Osteocyte (in vitro differentiated cells): ENCODE results near the gene ZKSCAN8. TPM values are rescaled to one million over a fixed set of nuclear protein-coding genes. Genes with fewer than 3 reads are reported as not detected.

Experiments used
- DNase-seq: peaks from one replicate; pipeline ENCODE4 v3.0.0; 2021; ENCODE audit warnings: mixed read lengths; ENCODE audit not compliant: unreplicated experiment; ENCODE audit errors: extremely low spot score
- H3K27ac Mint-ChIP-seq: one replicate; pipeline ENCODE4 v1.8.0; 2021; ENCODE audit warnings: mild to moderate bottlenecking, mixed read lengths; ENCODE audit not compliant: unreplicated experiment
- H3K27me3 Mint-ChIP-seq: one replicate; pipeline ENCODE4 v1.8.0; 2021; ENCODE audit warnings: mixed read lengths; ENCODE audit not compliant: unreplicated experiment
- H3K36me3 Mint-ChIP-seq: one replicate; pipeline ENCODE4 v1.8.0; 2021; ENCODE audit warnings: mixed read lengths; ENCODE audit not compliant: unreplicated experiment
- H3K4me1 Mint-ChIP-seq: one replicate; pipeline ENCODE4 v1.8.0; 2021; ENCODE audit warnings: mixed read lengths; ENCODE audit not compliant: unreplicated experiment
- H3K4me3 Mint-ChIP-seq: one replicate; pipeline ENCODE4 v1.8.0; 2021; ENCODE audit warnings: mild to moderate bottlenecking, moderate library complexity, mixed read lengths; ENCODE audit not compliant: unreplicated experiment
- H3K9me3 Mint-ChIP-seq: one replicate; pipeline ENCODE4 v1.8.0; 2021; ENCODE audit warnings: mixed read lengths; ENCODE audit not compliant: unreplicated experiment
- total RNA-seq: library from RNA; stranded (reverse); gene quantifications from 2 replicates; pipeline ENCODE4 v1.2.1, GENCODE V29; 2021
- TF ChIP-seq, protein P1 (sequence below): fragments of 200-600 bp; sonication (generic); IDR thresholded peaks from 2 replicates; pipeline ENCODE4 v1.5.0; 2021; ENCODE audit warnings: antibody characterized with exemption, mild to moderate bottlenecking, moderate library complexity

ZKSCAN8 gene
- total RNA-seq, 1 donor from 2014 or later, result 36.3 TPM

DNA sequence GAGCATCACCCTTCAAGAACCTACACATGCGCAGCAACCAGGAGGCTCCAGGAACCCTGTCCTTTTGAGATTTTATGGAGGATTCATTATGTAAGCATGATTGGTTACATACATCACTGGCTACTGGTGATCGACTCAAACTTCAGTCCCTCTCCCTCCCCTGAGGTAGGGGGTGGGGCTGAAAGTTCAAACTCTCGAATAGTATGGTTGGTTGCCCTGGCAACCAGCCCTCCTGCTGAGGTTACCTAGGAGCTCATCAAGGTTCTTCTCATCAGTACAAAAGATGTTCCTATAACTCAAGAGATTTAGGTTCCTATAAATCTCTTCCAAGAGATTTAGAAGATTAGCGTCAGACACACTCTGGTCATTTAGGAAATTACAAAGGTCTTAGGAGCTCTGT, 61.5 kb downstream of the ZKSCAN8 start:
- TF ChIP-seq, protein P1, sequence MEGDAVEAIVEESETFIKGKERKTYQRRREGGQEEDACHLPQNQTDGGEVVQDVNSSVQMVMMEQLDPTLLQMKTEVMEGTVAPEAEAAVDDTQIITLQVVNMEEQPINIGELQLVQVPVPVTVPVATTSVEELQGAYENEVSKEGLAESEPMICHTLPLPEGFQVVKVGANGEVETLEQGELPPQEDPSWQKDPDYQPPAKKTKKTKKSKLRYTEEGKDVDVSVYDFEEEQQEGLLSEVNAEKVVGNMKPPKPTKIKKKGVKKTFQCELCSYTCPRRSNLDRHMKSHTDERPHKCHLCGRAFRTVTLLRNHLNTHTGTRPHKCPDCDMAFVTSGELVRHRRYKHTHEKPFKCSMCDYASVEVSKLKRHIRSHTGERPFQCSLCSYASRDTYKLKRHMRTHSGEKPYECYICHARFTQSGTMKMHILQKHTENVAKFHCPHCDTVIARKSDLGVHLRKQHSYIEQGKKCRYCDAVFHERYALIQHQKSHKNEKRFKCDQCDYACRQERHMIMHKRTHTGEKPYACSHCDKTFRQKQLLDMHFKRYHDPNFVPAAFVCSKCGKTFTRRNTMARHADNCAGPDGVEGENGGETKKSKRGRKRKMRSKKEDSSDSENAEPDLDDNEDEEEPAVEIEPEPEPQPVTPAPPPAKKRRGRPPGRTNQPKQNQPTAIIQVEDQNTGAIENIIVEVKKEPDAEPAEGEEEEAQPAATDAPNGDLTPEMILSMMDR, result no peak
- DNase-seq, result no peak
- Mint-ChIP-seq H3K27me3 (peaks cover 76% of the 10 kb centered on the region), H3K4me3 (no peak overlapping the region), H3K36me3 (no peaks in the 10 kb centered on the region), H3K9me3 (peaks cover 9% of the 10 kb centered on the region), H3K4me1 (peaks cover 12% of the 10 kb centered on the region), H3K27ac (no peak overlapping the region)

DNA sequence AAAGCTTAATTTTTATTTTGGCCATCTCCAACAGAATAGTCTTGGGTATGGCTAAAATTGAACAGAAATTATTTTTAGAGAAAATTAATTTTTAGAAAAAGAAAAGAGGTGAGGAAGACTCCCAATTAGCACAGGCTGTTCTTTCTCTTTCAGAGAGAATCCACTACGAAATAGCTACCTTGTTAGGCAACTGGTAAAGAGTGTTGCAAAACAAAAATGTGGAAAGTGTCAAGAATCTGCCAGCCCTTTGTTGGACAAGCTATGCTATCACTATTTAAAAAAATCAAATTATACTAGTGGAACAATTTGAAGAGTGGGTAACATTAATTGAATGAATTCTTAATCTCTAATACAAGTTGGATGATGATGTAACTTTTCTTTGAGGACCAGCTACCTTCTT, 64.2 kb downstream of the ZKSCAN8 start:
- TF ChIP-seq, protein P1, result no peak
- no peak overlapping the region for H3K4me3 Mint-ChIP-seq
- peaks cover 4% of the 10 kb centered on the region for H3K36me3 Mint-ChIP-seq
- peaks cover 17% of the 10 kb centered on the region for H3K4me1 Mint-ChIP-seq
- H3K9me3 Mint-ChIP-seq, result peaks cover 9% of the 10 kb centered on the region
- H3K27me3 Mint-ChIP-seq, result peaks cover 90% of the 10 kb centered on the region
- no peak overlapping the region for H3K27ac Mint-ChIP-seq
- DNase-seq, result no peak

DNA sequence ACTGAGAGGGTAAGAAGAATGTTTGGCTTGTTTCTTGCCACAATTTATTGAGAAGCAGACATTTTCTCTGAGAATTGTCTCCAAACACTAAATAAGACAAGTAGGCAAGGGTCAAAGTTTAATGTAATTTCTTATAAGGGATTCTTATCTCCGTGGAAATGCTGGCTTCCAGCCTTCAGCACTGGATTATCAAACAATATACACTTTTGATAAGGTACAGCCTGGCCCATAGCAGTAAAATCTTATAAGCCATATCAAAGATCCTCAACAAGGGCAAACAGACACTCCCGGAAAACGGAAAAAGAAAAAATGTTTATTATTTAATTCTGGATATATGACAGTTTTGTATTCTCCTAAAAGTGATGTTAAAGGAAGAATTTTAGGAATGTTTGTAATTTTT, 64.8 kb downstream of the ZKSCAN8 start:
- TF ChIP-seq, protein P1, result no peak
- no peak overlapping the region for H3K27ac Mint-ChIP-seq
- H3K36me3 Mint-ChIP-seq, result peaks cover 4% of the 10 kb centered on the region
- DNase-seq, result no peak
- H3K4me3 Mint-ChIP-seq, result no peak overlapping the region
- peaks cover 9% of the 10 kb centered on the region for H3K9me3 Mint-ChIP-seq
- H3K27me3 Mint-ChIP-seq, result peaks cover 92% of the 10 kb centered on the region
- H3K4me1 Mint-ChIP-seq, result peaks cover 17% of the 10 kb centered on the region

DNA sequence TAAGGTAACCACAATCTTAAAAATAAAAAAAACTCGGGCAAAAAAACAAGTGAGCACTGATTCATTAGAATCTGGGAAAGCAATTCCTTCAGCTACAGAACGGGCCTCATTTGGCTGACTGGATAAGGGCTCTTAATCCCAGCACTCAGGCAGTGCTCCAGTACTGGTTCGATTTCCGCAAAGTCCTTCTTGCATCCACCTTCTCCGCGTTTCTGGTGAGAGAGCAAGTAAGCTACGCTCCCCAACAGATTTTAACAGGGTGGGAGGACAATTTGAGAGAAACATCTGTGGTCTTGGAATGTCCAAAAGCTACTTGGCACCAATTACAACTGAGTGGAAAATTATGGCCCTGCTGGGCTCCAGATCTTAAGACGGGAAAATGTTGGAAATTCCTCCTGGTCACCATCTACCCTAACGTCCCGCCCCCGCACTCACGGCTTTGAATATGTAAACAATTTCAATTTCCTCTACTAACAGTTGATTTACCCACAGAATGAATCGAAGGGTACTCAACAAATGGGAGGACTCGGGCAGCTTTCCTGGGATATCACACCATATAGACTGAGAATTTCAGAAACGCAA, 65.3 kb downstream of the ZKSCAN8 start:
- no peak overlapping the region for H3K27ac Mint-ChIP-seq
- TF ChIP-seq, protein P1, result no peak
- peak overlapping the region; percentile 76 for H3K4me3 Mint-ChIP-seq
- peaks cover 18% of the 10 kb centered on the region for H3K4me1 Mint-ChIP-seq
- H3K27me3 Mint-ChIP-seq, result peaks cover 92% of the 10 kb centered on the region
- H3K9me3 Mint-ChIP-seq, result peaks cover 9% of the 10 kb centered on the region
- peaks cover 4% of the 10 kb centered on the region for H3K36me3 Mint-ChIP-seq
- DNase-seq, result no peak

DNA sequence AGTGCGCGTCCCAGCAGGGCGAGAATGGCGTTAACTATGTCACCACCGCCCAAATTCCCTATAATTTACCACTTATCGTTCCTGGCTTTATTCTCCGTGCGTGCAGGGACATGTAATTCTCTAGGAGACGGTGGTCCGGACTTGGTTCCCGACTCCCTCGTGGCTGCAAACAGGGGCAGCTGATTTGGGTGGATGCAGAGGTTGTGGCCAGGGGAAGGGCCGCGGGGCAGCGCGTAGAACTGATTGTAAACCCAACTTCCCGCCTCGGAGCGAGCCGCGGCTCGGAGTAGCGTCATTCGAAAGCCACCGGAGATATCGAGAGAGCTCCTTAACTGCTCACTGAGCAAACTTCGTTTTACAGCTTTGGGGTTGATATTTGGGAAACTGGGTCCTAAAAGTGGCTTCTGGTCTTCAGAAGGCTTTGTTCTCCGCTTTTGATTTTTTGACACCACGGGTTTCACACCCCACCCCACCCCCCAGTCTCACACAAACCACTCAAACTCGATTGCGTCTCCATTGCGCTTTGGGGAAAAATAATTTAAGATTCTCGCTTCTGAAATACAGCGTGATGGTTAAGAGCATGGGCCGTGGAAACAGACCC, 65.9 kb downstream of the ZKSCAN8 start:
- H3K4me1 Mint-ChIP-seq, result peaks cover 24% of the 10 kb centered on the region
- H3K27ac Mint-ChIP-seq, result no peak overlapping the region
- TF ChIP-seq, protein P1, result no peak
- peaks cover 4% of the 10 kb centered on the region for H3K36me3 Mint-ChIP-seq
- peak overlapping the region; percentile 76 for H3K4me3 Mint-ChIP-seq
- H3K9me3 Mint-ChIP-seq, result peaks cover 9% of the 10 kb centered on the region
- H3K27me3 Mint-ChIP-seq, result peaks cover 92% of the 10 kb centered on the region
- no peak for DNase-seq
